Right ventricle myocardium superior (tissue), 1 donor: ENCODE results near the gene SELENOO. TPM values are rescaled to one million over a fixed set of nuclear protein-coding genes. Genes with fewer than 3 reads are reported as not detected.
A peak's percentile ranks its signal among the peaks of the same experiment; 100 is the strongest.

Source experiments
- ATAC-seq: fragments of 200-7000 bp; cut with Tn5 transposase; one replicate; pipeline ENCODE4 v1.9.1; 2020; ENCODE audit warnings: mild to moderate bottlenecking; ENCODE audit not compliant: poor library complexity
- DNase-seq: peaks from one replicate; pipeline ENCODE4 v3.0.0-alpha.2; 2020
- intact Hi-C: fragments of 100-400 bp; cut with DNase I; formaldehyde crosslinking; loops from one replicate; pipeline ENCODE4 v1.11.2; 2022
- total RNA-seq: library from RNA; stranded (reverse); fragmentation: NEBNext Ultra II Directional; extraction: Animal tissue kit (Norgen Biotek cat#: 25700); gene quantifications from one replicate; pipeline ENCODE4 v1.2.1, GENCODE V29; 2021
- donor health status: DM: no; HTN: yes; CAD: no; lungs with severe emphysema.

The SELENOO gene
- total RNA-seq, 1 donor from 2014 or later, result 15.6 TPM

- intact Hi-C loops, result loop anchor here (5.0 kb wide), 1 partner anchor 63 kb away; no protein-coding TSS in a partner anchor
- DNase-seq, result peak; percentile 74
- ATAC-seq, result peak; percentile 45
Observed at GRCh38 chr22:50209893-50210292, 9.1 kb downstream of the SELENOO start.

- ATAC-seq, result no peak
- intact Hi-C loops, result no loop called here
- DNase-seq, result no peak
Observed at GRCh38 chr22:50210378-50211139, 9.7 kb downstream of the SELENOO start.

- ATAC-seq (no peak), DNase-seq (no peak)
- intact Hi-C loops, result no loop called here
Observed at GRCh38 chr22:50211147-50211546, 10.3 kb downstream of the SELENOO start.

GRCh38 chr22:50213263-50213662 lies 12.5 kb downstream of the SELENOO start:
- DNase-seq, result no peak
- intact Hi-C loops, result no loop called here
- ATAC-seq, result no peak

GRCh38 chr22:50215297-50216054 lies 14.7 kb downstream of the SELENOO start:
- ATAC-seq (no peak), DNase-seq (no peak)
- intact Hi-C loops, result no loop called here

- DNase-seq (no peak), ATAC-seq (no peak)
- intact Hi-C loops, result no loop called here
Observed at GRCh38 chr22:50216055-50216683, 15.4 kb downstream of the SELENOO start.

GRCh38 chr22:50216684-50217520 lies 16.1 kb downstream of the SELENOO start:
- DNase-seq (no peak), ATAC-seq (no peak)
- intact Hi-C loops, result no loop called here

- intact Hi-C loops, result no loop called here
- ATAC-seq (no peak), DNase-seq (no peak)
Observed at GRCh38 chr22:50217543-50218152, 16.8 kb downstream of the SELENOO start.

- intact Hi-C loops, result no loop called here
- DNase-seq (peak; percentile 53), ATAC-seq (peak; percentile 18)
Observed at GRCh38 chr22:50218153-50218995, 17.6 kb downstream of the SELENOO start.

GRCh38 chr22:50218996-50219727 lies 18.4 kb downstream of the SELENOO start:
- DNase-seq (peak; percentile 92), ATAC-seq (peak; percentile 86)
- intact Hi-C loops, result no loop called here

- DNase-seq, result no peak
- no peak for ATAC-seq
- intact Hi-C loops, result no loop called here
Observed at GRCh38 chr22:50219800-50220602, 19.2 kb downstream of the SELENOO start.

- ATAC-seq, result no peak
- DNase-seq, result no peak
Observed at GRCh38 chr22:50220603-50221409, 20.0 kb downstream of the SELENOO start.

GRCh38 chr22:50221410-50222300 lies 20.8 kb downstream of the SELENOO start:
- ATAC-seq (no peak), DNase-seq (no peak)
- intact Hi-C loops, result no loop called here

More at GRCh38 chr22:50220603-50221409, 20.0 kb downstream of the SELENOO start:
- intact Hi-C loops, result no loop called here

- no peak for ATAC-seq
- DNase-seq, result no peak
- intact Hi-C loops, result no loop called here
Observed at GRCh38 chr22:50222508-50222907, 21.7 kb downstream of the SELENOO start.
